HepG2 (cell line): Measurements from ENCODE around the gene INPP4B. TPM values are rescaled to one million over a fixed set of nuclear protein-coding genes. Genes with fewer than 3 reads are reported as not detected.

Source experiments
- ATAC-seq: fragments of 200-7000 bp; cut with Tn5 transposase; 3 replicates; pipeline ENCODE4 v1.9.1; 2020; ENCODE audit warnings: mild to moderate bottlenecking, moderate library complexity
- BruUV-seq: library from RNA; stranded (reverse); fragments of 400-500 nt; replicated peaks from 2 replicates; lab custom pipeline; 2021; lab: Mats Ljungman, UMichigan
- CTCF ChIA-PET: fragments of 300-600 bp; formaldehyde crosslinking; extraction: SDS; loops from one replicate; lab custom pipeline; 2021; ENCODE audit warnings: low total read pairs, inconsistent platforms, low intra/inter-chr PET ratio; lab: Yijun Ruan, JAX
- POLR2A ChIA-PET: fragments of 350-600 bp; sonication (Branson Sonifier 250); formaldehyde crosslinking; loops from one replicate; lab custom pipeline; 2020; ENCODE audit warnings: antibody characterized with exemption, inconsistent platforms; lab: Yijun Ruan, JAX
- DNase-seq: peaks from one replicate; pipeline ENCODE4 v3.0.0-alpha.2; 2015; ENCODE audit warnings: low spot score
- FAIRE-seq: peaks from 3 replicates; lab custom pipeline; 2011; peaks lifted over from hg19 to GRCh38; lab: Jason Lieb, UNC
- H2AFZ ChIP-seq: one replicate; pipeline ENCODE4 v1.6.1; 2011; ENCODE audit warnings: low read length, inconsistent platforms
- H3K27ac ChIP-seq: fragments of 300-600 bp; 3 replicates; pipeline ENCODE4 v1.8.0; 2011; ENCODE audit warnings: mixed run types, mild to moderate bottlenecking, mixed read lengths, low read length, inconsistent platforms; ENCODE audit not compliant: insufficient read depth; ENCODE audit errors: extremely low read length
- H3K27me3 ChIP-seq, 2 experiments: fragments of 200-600 bp in 1 of 2; 2 replicates in 1 of 2; 3 replicates in 1 of 2; pipeline versions ENCODE4 v1.6.0 to v1.8.0; 2011; ENCODE audit warnings: low read length in 2 of 2, mild to moderate bottlenecking in 2 of 2, moderate library complexity in 2 of 2, inconsistent platforms in 1 of 2; ENCODE audit not compliant: insufficient read depth in 2 of 2, control insufficient read depth in 1 of 2
- H3K36me3 ChIP-seq, 2 experiments: fragments of 200-600 bp in 1 of 2; replicated peaks in 1 of 2; 2 replicates in 1 of 2; 3 replicates in 1 of 2; pipeline versions ENCODE4 v1.5.1 to v1.8.0; 2011; ENCODE audit warnings: low read length in 2 of 2, inconsistent platforms in 1 of 2; ENCODE audit not compliant: insufficient read depth in 2 of 2, control insufficient read depth in 1 of 2
- H3K4me1 ChIP-seq: 2 replicates; pipeline ENCODE4 v1.5.1; 2012; ENCODE audit warnings: low read length, inconsistent platforms; ENCODE audit not compliant: insufficient read depth
- H3K4me2 ChIP-seq: 2 replicates; pipeline ENCODE4 v1.6.0; 2011; ENCODE audit warnings: low read depth, low read length, inconsistent platforms
- H3K4me3 ChIP-seq, 3 experiments: fragments of 200-600 bp in 1 of 3; sonication (generic), shearing (Covaris generic) in 1 of 3; replicated peaks in 1 of 3; 2 replicates each; pipeline ENCODE4 v1.5.1; 2011 to 2016; ENCODE audit warnings: low read length in 3 of 3, inconsistent platforms in 2 of 3, low read depth in 2 of 3, mild to moderate bottlenecking in 2 of 3, control low read depth in 1 of 3, mixed read lengths in 1 of 3; ENCODE audit not compliant: insufficient read depth in 1 of 3
- H3K79me2 ChIP-seq: one replicate; pipeline ENCODE4 v1.6.1; 2011; ENCODE audit warnings: low read length, inconsistent platforms; ENCODE audit not compliant: insufficient read depth
- H3K9ac ChIP-seq: 2 replicates; pipeline ENCODE4 v1.6.0; 2011; ENCODE audit warnings: mild to moderate bottlenecking, low read depth, low read length, inconsistent platforms; ENCODE audit not compliant: insufficient read depth
- H3K9me3 ChIP-seq: 2 replicates; pipeline ENCODE4 v1.5.1; 2012; ENCODE audit warnings: mild to moderate bottlenecking, low read length
- H4K20me1 ChIP-seq: 2 replicates; pipeline ENCODE4 v1.6.0; 2011; ENCODE audit warnings: inconsistent platforms, mild to moderate bottlenecking, low read length, moderate library complexity; ENCODE audit not compliant: insufficient read depth
- ARID5B ChIP-seq: IDR thresholded peaks from 2 replicates; pipeline ENCODE4 v1.4.0; 2020; ENCODE audit warnings: mild to moderate bottlenecking, missing genetic modification reagents
- CEBPB ChIP-seq: IDR thresholded peaks from 2 replicates; pipeline ENCODE4 v1.6.1; 2011; ENCODE audit warnings: low read depth, low read length, improper control_type of control experiment, borderline replicate concordance
- GTF2F1 ChIP-seq: fragments of 150-350 bp; IDR thresholded peaks from 2 replicates; pipeline ENCODE4 v1.6.1; 2014; ENCODE audit warnings: low read length
- MTF2 ChIP-seq: sonication (generic); formaldehyde crosslinking; IDR thresholded peaks from 2 replicates; pipeline ENCODE4 v1.5.0; 2020; ENCODE audit warnings: missing genetic modification reagents, borderline replicate concordance
- ZFY ChIP-seq: sonication (generic); formaldehyde crosslinking; IDR thresholded peaks from 2 replicates; pipeline ENCODE4 v1.4.0; 2020; ENCODE audit warnings: missing genetic modification reagents
- ZNF121 ChIP-seq: sonication (generic); formaldehyde crosslinking; IDR thresholded peaks from 2 replicates; pipeline ENCODE4 v1.5.0; 2020; ENCODE audit warnings: mild to moderate bottlenecking, missing genetic modification reagents
- ZNF160 ChIP-seq: sonication (generic); formaldehyde crosslinking; IDR thresholded peaks from 2 replicates; pipeline ENCODE4 v1.8.0; 2022; ENCODE audit warnings: mild to moderate bottlenecking, inconsistent platforms, missing genetic modification reagents
- ZNF207 ChIP-seq: fragments of 450-650 bp; IDR thresholded peaks from 2 replicates; pipeline ENCODE4 v1.6.1; 2016; ENCODE audit warnings: antibody characterized with exemption, borderline replicate concordance
- WGBS: methylation state at CpG from one replicate; pipeline ENCODE4 v1.1.6; 2017; ENCODE audit warnings: low lambda C conversion rate; 5-methylcytosine and 5-hydroxymethylcytosine counted together
- in situ Hi-C: cut with HindIII; loops from 2 replicates; pipeline ENCODE4 v1.10.0; 2017; ENCODE audit warnings: low pct_unique_long_range_greater_than_20kb; ENCODE audit not compliant: extremely low pct_ligation_motif_present
- intact Hi-C: fragments of 100-400 bp; cut with micrococcal nuclease; formaldehyde crosslinking; loops from one replicate; pipeline ENCODE4 v1.10.0; 2022; ENCODE audit not compliant: unreplicated experiment
- polyA plus RNA-seq, 8 experiments: library from polyadenylated mRNA; depleted of rRNA in 3 of 8; stranded (reverse) in 7 of 8; unstranded in 1 of 8; fragments of >200 nt; fragmentation: Illumina TruSeq in 4 of 8; extraction: Trizol in 4 of 8; gene quantifications; 2 replicates each; pipeline versions ENCODE4 v1.2.1 to v1.2.3, GENCODE V29; 2011 to 2016; ENCODE audit warnings: low read depth in 4 of 8, missing spikeins in 1 of 8, mixed read lengths in 1 of 8; ENCODE audit not compliant: insufficient read depth in 1 of 8
- total RNA-seq, 5 experiments: library from RNA; depleted of rRNA; stranded (reverse); fragments of >200 nt; fragmentation: Illumina TruSeq; extraction: Trizol; gene quantifications; 2 replicates each; pipeline ENCODE4 v1.2.3, GENCODE V29; 2016; ENCODE audit warnings: low read depth in 1 of 5
- TF ChIP-seq, protein P1 (sequence below), 2 experiments: sonication (generic) in 1 of 2; formaldehyde crosslinking in 1 of 2; IDR thresholded peaks; 2 replicates each; pipeline versions ENCODE4 v1.4.0 to v1.6.1; 2016 to 2020; ENCODE audit warnings: borderline replicate concordance in 1 of 2, low read depth in 1 of 2, mild to moderate bottlenecking in 1 of 2, missing genetic modification reagents in 1 of 2

INPP4B gene
- total and polyA plus RNA-seq, 2 of the 13 experiments (the other 11 are each of a cell fraction or from before 2014, with no cell fraction given) = not detected

GRCh38 chr4:142169216-142169615 lies 676.9 kb downstream of the INPP4B start (continued):
- TF ChIP-seq, protein P1, sequence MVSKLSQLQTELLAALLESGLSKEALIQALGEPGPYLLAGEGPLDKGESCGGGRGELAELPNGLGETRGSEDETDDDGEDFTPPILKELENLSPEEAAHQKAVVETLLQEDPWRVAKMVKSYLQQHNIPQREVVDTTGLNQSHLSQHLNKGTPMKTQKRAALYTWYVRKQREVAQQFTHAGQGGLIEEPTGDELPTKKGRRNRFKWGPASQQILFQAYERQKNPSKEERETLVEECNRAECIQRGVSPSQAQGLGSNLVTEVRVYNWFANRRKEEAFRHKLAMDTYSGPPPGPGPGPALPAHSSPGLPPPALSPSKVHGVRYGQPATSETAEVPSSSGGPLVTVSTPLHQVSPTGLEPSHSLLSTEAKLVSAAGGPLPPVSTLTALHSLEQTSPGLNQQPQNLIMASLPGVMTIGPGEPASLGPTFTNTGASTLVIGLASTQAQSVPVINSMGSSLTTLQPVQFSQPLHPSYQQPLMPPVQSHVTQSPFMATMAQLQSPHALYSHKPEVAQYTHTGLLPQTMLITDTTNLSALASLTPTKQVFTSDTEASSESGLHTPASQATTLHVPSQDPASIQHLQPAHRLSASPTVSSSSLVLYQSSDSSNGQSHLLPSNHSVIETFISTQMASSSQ (IDR thresholded peaks at IDR 0.05; ENCODE audit: low read depth) = no peak
- TF ChIP-seq, protein P1 (CRISPR knock-in tag; IDR thresholded peaks at IDR 0.05; ENCODE audit: borderline replicate concordance) = no peak
- no peak for TF ChIP-seq GTF2F1

GRCh38 chr4:142168181-142168580 lies 677.9 kb downstream of the INPP4B start:
- in situ Hi-C loops = no loop called here
- Histone ChIP-seq H3K27me3 (no peaks in the 10 kb centered on the region), H3K4me3 (no peak overlapping the region), H3K4me2 (no peak overlapping the region), H3K9me3 (no peaks in the 10 kb centered on the region), H3K4me1 (no peaks in the 10 kb centered on the region), H3K36me3 (no peaks in the 10 kb centered on the region), H3K9ac (no peak overlapping the region), H3K27ac (no peak overlapping the region), H3K79me2 (no peaks in the 10 kb centered on the region), H4K20me1 (no peaks in the 10 kb centered on the region), H2AFZ (no peak overlapping the region)
- BruUV-seq = no TSS peak
- no peak for ATAC-seq
- DNase-seq = no peak
- no peak for TF ChIP-seq ZNF121
- no peak for TF ChIP-seq ARID5B (CRISPR knock-in tag)
- no peak for TF ChIP-seq ZNF160
- no peak for TF ChIP-seq ZFY (CRISPR knock-in tag)
- TF ChIP-seq CEBPB = no peak
- no peak for TF ChIP-seq ZNF207
- no peak for TF ChIP-seq MTF2
- intact Hi-C loops = no loop called here
- WGBS = 0% methylated on average over 2 of the region's 2 CpGs
- POLR2A ChIA-PET = no interaction called here
- CTCF ChIA-PET = no interaction called here
- no peak for FAIRE-seq
